Vagina (tissue), 2 donors: ENCODE measurements around the gene OSGIN1. TPM values are rescaled to one million over a fixed set of nuclear protein-coding genes. Genes with fewer than 3 reads are reported as not detected.

ENCODE experiments used
- DNase-seq, 2 donors: peaks; one replicate each; pipeline ENCODE4 v3.0.0-alpha.2; 2017; ENCODE audit errors: extremely low spot score in 2 of 2
- H3K27ac ChIP-seq: fragments of 200-600 bp; sonication (generic); one replicate; pipeline ENCODE4 v1.5.1; 2019
- H3K27me3 ChIP-seq: fragments of 200-600 bp; sonication (generic); one replicate; pipeline ENCODE4 v1.5.1; 2019
- H3K36me3 ChIP-seq, 2 donors: fragments of 200-600 bp; sonication (generic); one replicate each; pipeline ENCODE4 v1.5.1; 2017 to 2019
- H3K4me1 ChIP-seq: fragments of 200-600 bp; sonication (generic); one replicate; pipeline ENCODE4 v1.5.1; 2019
- H3K4me3 ChIP-seq, 2 donors: fragments of 200-600 bp; sonication (generic); 1 replicate in 1 of 2; 2 replicates in 1 of 2; pipeline ENCODE4 v1.5.1; 2016 to 2019
- H3K9me3 ChIP-seq: fragments of 200-600 bp; sonication (generic); one replicate; pipeline ENCODE4 v1.5.1; 2019
- POLR2A ChIP-seq, 2 donors: fragments of 450-650 bp; IDR thresholded peaks; one replicate each; pipeline ENCODE4 v1.6.1; 2017; ENCODE audit warnings: antibody characterized with exemption in 2 of 2, mild to moderate bottlenecking in 2 of 2, moderate library complexity in 2 of 2
- POLR2AphosphoS5 ChIP-seq, 2 donors: sonication (generic); formaldehyde crosslinking; IDR thresholded peaks; one replicate each; pipeline ENCODE4 v1.9.0; 2017; ENCODE audit warnings: antibody characterized with exemption in 2 of 2, mild to moderate bottlenecking in 2 of 2, low read depth in 1 of 2; ENCODE audit not compliant: insufficient read depth in 1 of 2
- intact Hi-C: fragments of 100-400 bp; cut with DNase I; formaldehyde crosslinking; loops from one replicate; pipeline ENCODE4 v1.15.1; 2023
- total RNA-seq: library from RNA; depleted of rRNA; stranded (reverse); fragments of >200 nt; gene quantifications from one replicate; pipeline ENCODE4 v1.2.3, GENCODE V29; 2016
- TF ChIP-seq, protein P1 (sequence below), 3 experiments: fragments of 450-650 bp in 2 of 3; fragments of 200-600 bp in 1 of 3; sonication (generic) in 1 of 3; IDR thresholded peaks; one replicate each; pipeline ENCODE4 v1.5.1; 2017 to 2019; ENCODE audit warnings: antibody characterized with exemption in 3 of 3, mild to moderate bottlenecking in 2 of 3, moderate library complexity in 2 of 3

The OSGIN1 gene
- total RNA-seq, 1 donor from 2014 or later = 6.4 TPM

DNA sequence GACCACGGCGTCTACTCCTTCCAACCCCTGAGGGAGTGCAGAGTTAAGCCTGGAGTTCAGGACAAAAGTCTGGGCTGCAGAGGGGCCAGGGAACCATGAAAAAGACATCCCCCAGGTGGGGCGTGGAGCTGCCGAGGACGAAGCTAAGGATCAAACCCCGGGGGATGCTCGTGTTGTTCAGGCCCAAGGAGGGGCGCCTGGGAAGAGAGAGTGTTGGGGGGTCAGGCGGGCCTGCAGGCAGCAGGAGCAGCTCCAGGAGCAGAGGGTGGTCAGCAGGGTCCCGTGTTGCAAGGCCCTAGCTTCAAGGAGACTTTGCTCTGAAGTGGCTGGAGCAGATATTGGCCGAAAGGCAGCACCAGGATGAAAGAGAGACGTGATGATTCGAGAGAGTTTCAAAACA lies 41.7 kb downstream of the OSGIN1 start:
- H3K4me1 ChIP-seq = no peaks in the 10 kb centered on the region
- H3K27ac ChIP-seq = no peak overlapping the region
- no peaks in the 10 kb centered on the region for H3K36me3 ChIP-seq
- H3K27me3 ChIP-seq = no peaks in the 10 kb centered on the region
- no peaks in the 10 kb centered on the region for H3K9me3 ChIP-seq
- no peak overlapping the region for H3K4me3 ChIP-seq
- TF ChIP-seq POLR2A (IDR thresholded peaks at IDR 0.05) = no peak
- TF ChIP-seq POLR2AphosphoS5 (IDR thresholded peaks at IDR 0.05; ENCODE audit: insufficient read depth in 1 of 2, low read depth in 1 of 2) = no peak
- TF ChIP-seq, protein P1, sequence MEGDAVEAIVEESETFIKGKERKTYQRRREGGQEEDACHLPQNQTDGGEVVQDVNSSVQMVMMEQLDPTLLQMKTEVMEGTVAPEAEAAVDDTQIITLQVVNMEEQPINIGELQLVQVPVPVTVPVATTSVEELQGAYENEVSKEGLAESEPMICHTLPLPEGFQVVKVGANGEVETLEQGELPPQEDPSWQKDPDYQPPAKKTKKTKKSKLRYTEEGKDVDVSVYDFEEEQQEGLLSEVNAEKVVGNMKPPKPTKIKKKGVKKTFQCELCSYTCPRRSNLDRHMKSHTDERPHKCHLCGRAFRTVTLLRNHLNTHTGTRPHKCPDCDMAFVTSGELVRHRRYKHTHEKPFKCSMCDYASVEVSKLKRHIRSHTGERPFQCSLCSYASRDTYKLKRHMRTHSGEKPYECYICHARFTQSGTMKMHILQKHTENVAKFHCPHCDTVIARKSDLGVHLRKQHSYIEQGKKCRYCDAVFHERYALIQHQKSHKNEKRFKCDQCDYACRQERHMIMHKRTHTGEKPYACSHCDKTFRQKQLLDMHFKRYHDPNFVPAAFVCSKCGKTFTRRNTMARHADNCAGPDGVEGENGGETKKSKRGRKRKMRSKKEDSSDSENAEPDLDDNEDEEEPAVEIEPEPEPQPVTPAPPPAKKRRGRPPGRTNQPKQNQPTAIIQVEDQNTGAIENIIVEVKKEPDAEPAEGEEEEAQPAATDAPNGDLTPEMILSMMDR (IDR thresholded peaks at IDR 0.05) = no peak
- intact Hi-C loops = loop anchor here (5.0 kb wide), 1 partner anchor 1747 kb away; no protein-coding TSS in a partner anchor
- no peak for DNase-seq

GRCh38 chr16:83995754-83996153 lies 42.7 kb downstream of the OSGIN1 start:
- intact Hi-C loops = no loop called here
- no peaks in the 10 kb centered on the region for H3K27me3 ChIP-seq
- no peak for DNase-seq
- H3K9me3 ChIP-seq = no peaks in the 10 kb centered on the region
- H3K36me3 ChIP-seq = no peaks in the 10 kb centered on the region
- no peak overlapping the region for H3K4me3 ChIP-seq
- no peak for TF ChIP-seq POLR2A (IDR thresholded peaks at IDR 0.05)
- H3K27ac ChIP-seq = no peak overlapping the region
- no peaks in the 10 kb centered on the region for H3K4me1 ChIP-seq

DNA sequence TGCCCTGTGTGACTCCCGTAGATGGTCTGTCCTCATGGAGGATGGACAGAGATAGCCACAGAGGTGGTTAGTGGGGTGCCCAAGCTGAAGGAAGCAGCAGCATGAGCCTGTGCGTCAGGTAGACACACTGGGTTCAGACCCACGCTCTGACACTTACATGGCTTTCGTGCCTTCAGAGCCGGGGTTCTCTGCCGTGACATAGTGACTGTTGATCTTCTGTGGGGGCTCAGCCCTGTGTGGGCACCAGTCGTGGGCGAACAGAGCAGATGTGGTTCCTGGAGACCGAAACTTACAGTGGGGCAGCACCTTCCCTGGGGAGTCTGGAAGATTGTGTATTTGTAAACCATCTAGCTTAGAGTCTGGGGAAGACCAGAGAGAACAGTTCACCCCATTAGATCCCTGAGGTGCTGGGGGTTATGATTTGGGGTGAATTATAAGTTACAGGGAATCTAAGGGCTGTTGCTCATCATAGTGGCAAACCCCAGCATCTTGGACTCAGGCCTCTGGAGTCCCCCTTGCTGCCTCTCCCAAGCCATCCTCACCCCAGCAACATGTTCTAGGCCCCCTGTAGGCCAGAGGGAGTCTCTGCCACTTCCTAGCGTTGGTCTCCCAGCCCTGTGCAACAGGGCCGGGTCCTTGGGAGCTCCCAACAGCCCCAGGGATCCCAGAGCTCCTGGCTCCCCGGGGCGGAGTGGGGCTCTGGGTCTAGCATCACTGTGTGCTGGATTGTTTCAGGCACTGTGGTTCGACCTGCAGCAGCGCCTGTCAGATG lies 43.6 kb downstream of the OSGIN1 start:
- TF ChIP-seq POLR2AphosphoS5 (IDR thresholded peaks at IDR 0.05; ENCODE audit: insufficient read depth in 1 of 2, low read depth in 1 of 2) = no peak
- TF ChIP-seq POLR2A (IDR thresholded peaks at IDR 0.05) = no peak
- TF ChIP-seq, protein P1 (IDR thresholded peaks at IDR 0.05) = no peak
- no peak for DNase-seq
- Histone ChIP-seq H3K9me3 (no peaks in the 10 kb centered on the region), H3K4me1 (no peaks in the 10 kb centered on the region), H3K4me3 (no peak overlapping the region), H3K27me3 (no peaks in the 10 kb centered on the region), H3K27ac (no peak overlapping the region), H3K36me3 (no peaks in the 10 kb centered on the region)
- intact Hi-C loops = no loop called here

- H3K9me3 ChIP-seq = no peaks in the 10 kb centered on the region
- no peaks in the 10 kb centered on the region for H3K4me1 ChIP-seq
- H3K4me3 ChIP-seq = no peak overlapping the region
- no peak overlapping the region for H3K27ac ChIP-seq
- no peaks in the 10 kb centered on the region for H3K27me3 ChIP-seq
- DNase-seq = no peak
- intact Hi-C loops = no loop called here
- TF ChIP-seq POLR2AphosphoS5 (IDR thresholded peaks at IDR 0.05; ENCODE audit: insufficient read depth in 1 of 2, low read depth in 1 of 2) (no peak), POLR2A (IDR thresholded peaks at IDR 0.05) (no peak)
- TF ChIP-seq, protein P1 (IDR thresholded peaks at IDR 0.05) = no peak
- H3K36me3 ChIP-seq = no peaks in the 10 kb centered on the region
Observed at GRCh38 chr16:83998091-83998490, 45.1 kb downstream of the OSGIN1 start.

DNA sequence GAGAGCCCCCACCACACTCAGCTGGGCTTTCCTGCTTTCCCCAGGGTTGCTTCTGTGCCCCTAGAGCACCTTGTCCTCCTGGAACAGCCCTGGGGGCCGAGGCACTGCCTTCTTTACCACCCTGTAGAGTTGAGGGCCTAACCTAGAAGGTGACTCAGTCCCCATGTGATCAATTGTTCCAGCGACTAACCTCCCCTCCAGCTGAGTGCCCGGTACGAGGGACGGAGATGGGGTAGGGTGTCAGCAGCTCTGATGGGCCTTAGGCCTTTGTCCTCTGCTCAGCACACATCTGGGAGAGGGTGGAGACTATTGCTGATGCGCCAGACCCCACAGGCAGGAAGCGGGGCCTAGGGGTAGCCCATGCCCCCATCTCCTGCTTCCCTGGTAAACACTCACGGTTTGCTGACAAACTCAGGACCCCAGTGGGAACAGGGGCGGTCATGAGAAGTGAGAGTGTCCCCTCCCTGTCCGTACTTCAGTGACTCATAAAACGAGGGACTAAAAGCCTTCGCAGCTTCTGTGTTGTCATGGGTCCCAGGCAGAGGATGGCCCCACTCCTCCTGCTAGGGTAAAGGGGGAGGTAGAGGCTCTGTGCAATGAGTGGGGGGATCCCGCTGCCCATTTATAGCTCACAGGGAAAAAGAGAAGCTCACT lies 48.1 kb downstream of the OSGIN1 start:
- Histone ChIP-seq H3K4me1 (no peaks in the 10 kb centered on the region), H3K27ac (no peak overlapping the region), H3K9me3 (no peaks in the 10 kb centered on the region), H3K4me3 (no peak overlapping the region), H3K36me3 (no peaks in the 10 kb centered on the region), H3K27me3 (no peaks in the 10 kb centered on the region)
- intact Hi-C loops = no loop called here
- TF ChIP-seq, protein P1 (IDR thresholded peaks at IDR 0.05) = no peak
- no peak for TF ChIP-seq POLR2A (IDR thresholded peaks at IDR 0.05)
- TF ChIP-seq POLR2AphosphoS5 (IDR thresholded peaks at IDR 0.05; ENCODE audit: insufficient read depth in 1 of 2, low read depth in 1 of 2) = no peak
- no peak for DNase-seq
